SW480 (cell line): ENCODE results near the gene UBR4.
A peak's percentile ranks its signal among the peaks of the same experiment; 100 is the strongest.

ENCODE experiments used
- DNase-seq: peaks from one replicate; pipeline ENCODE4 v3.0.0-alpha.2; 2016; ENCODE audit warnings: low spot score

UBR4 gene

DNA sequence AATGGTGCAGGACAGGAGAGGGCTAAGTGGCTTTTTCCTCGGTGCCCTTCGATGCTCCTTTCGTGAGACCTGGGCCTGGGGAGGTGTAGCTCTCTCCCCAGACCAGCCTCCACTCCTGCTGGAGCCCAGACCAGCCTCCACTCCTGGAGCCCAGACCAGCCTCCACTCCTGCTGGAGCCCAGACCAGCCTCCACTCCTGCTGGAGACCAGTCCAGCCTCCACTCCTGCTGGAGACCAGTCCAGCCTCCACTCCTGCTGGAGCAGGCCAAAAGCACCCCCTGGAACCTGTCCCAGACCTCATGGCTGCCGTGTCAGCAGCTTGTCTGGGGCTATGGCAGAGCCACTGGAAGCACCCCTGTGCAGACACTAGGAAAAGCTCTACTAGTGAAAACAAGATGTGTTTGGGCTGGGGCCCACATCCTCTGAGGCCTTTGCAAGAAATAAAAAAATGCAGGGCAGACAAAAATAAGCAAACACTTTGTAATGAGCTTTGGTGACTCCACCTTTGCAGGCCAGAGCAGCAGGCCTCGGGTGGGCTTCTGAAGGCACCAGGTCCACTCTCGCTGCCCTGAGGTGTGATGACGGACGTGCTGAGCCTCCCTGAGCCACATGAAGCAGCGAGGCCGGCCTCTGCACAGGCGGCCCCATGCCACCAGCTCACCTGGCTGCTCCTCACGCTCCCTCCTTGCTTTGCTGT lies 137.6 kb downstream of the UBR4 start:
- DNase-seq: no peak

DNA sequence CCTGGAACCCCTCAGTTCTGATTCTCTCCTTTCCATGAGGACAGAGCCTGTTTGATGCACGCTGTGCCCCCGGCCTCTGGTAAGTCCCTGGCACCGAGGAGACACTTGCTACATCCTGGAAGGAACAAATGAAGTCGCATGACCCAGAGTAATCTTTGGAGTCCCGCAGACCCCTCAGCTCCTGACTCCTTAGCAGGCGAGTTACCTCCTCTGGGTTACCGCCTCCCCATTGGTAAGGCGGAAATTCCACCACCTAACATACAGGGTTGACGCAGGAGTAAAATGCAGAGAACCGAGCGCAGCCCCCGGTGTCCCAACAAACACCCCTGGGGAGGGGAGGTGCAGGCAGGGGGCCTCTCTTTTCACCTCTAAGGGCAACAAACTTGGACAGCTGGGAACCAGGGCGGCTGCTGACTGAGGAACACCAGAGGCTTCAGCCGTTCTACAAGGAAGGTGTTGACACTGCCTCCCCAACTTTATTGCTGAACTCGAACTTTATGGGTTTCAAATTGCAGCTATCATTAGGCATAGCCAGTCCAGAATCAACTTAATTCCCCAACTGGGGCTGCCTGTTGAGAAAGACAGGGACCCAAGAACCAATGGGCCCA lies 138.3 kb downstream of the UBR4 start:
- DNase-seq: no peak

DNA sequence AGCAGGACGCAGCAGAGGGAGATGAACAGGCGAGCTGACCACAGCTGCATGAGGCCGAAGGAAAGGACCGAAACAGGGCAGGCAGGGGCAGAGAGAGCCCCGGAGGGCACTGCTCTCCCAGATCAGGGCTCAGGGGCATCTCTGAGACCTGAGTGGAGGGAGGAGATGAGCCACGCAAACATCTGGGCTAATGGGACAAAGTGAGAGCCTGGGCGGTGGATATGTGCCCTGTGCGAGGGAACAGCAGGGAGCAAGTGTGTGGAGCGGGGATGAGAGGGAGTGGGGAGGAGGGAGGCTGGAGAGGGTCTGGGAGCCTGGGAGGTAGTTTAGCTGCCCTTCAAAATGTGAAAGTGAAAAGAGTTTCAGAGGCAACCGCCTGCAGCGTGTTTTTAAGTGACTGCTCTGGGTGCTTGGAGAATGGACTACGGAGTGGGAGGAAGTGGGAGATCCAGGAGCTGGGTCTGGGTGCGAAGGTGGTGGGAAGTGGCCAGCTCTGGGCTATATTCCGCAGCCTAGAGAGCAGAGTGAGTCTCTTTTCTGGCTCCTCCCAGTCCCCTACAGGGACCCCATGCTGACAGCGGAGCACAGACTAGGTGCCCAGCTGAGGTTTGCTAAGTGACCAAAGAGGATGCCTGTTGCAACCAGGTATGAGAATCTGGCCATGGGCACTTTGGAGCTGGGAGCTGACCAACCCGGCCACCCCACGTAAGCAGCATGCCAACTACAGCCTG lies 139.0 kb downstream of the UBR4 start:
- DNase-seq: no peak

DNA sequence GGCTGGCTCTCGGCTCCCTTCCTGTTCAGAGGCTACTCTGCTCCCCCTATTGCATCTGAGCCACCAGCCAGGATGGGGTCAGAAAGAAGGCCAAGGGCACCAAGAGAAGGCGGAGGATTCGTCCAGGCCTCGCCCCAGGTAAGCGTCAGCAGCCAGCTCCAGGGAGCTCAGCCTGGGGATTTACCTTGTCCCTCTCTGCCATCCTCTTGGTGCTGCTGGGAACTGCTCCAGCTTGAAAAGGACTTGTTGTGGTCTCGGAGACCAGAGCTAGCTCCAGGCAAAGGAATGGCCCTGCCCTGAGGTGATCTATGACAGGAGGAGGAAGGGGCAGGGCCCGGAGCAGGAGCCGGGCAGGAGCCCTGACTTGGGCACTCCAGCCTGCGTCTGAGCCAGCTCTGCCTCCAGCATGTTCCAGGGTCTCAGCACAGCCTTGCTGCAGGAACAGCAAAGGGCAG lies 139.8 kb downstream of the UBR4 start:
- DNase-seq: no peak

DNA sequence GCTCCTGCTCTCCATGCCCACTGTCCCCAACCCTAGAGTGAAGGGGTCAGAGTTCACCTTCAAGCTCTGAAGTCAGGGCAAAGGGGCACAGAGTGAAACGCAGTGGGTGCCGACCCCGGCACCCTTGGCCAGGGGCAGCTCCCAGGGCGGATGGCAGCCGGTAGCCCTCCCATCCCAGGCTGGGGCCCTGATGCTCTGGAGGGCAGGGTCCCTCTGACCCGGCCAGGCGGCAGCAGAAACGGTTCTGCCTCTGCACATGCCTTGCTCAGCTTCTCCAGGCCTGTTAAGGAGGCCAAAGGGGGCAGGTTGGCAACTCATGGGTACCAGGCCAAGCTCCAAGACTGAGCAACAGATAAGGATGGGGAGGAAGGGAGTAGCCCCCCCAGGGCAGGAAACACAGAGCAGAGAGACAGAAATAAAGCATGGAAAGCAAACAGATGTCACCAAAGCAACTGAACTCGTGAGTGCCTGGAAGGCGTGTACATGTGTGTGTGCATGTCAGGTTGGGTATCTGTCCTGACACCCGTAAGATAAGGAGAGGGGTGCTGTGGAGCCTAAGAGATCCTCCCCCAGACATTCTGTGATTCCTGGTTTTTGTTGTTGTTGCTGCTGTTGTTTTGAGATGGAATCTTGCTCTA lies 141.3 kb downstream of the UBR4 start:
- DNase-seq: no peak

DNA sequence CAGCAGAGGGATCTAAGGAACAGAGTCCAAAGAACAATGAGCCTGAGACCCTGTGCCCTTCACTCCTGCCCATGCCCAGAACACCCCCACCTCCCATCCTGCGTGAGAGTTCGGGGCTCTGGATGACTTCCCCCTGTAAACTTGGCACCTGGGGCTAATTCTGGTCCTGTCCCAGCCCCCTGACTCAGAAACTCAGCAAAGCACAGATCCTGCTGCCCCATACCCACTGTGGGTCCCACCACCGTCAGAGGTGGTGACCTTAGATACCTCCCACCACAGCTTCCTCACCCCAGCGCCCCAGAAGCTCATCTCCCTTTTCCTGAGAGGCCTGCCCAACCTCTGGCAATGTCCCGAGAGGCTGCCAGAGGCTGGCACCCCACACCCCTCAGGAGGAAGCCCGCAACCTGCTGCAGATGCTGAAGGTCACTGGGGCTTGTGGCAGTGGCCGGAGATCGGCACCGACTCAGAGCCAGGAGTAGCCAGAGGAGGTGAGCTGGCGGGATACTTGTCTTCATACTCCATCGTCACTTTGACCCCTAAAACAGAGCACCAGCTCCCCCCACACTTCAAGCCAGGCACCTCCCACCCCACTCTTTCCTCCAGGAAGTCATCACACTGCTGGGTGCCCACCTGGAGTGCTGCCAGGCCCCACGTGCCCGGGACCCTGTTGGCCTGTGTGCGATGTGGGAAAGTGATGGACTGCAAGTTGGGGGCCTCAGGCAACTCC lies 142.0 kb downstream of the UBR4 start:
- no peak for DNase-seq

DNA sequence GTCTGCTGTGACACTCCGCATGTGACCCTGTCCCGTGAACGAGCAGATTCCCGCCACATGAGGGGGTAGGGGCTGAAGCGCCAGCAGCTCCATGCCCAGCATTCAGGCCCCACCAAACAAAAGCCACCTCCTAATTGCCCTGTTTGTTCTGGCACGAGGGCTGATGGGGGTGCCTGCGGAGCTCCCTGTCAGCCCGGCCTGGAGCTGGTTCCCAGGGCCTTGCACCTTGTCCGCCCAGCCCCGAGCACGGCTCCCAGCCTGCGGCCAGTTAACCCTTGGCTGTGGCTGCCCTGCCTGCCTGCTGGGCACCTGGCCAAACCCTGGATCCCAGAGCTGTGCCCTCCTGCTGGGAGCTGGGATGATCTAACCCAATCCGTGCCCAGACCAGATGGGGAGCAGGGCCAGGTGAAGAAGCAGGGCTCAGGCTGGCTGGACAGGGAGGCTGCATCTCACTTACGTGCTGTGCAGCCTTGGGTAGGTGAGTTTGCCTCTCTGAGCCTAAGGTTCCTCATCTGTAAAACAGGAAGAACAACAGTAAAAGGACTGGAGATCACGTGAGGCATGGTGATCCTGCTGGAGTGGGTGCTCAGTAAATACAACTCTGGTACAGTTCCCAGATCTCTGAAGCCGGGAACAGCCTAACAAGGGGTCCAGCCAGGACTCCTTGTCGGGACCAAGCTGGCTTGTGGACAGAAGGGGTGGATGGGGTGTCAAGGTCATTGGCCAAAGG lies 142.7 kb downstream of the UBR4 start:
- peak; percentile 60 for DNase-seq

DNA sequence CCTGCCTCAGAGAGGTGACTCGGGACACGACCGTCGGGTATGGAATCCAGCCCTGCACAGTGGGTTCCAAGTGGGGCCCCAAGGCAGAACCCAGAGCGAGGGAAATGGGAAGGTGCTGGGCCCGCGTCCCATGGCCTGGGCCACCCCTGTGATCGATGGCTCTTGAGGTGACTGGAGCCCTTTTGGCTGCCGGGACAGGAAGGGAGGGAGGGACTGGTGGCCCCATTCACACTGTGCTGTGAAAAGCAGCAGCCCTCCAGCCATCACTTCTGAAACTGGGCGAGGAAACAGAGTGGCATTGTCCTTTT lies 143.2 kb downstream of the UBR4 start:
- no peak for DNase-seq

DNA sequence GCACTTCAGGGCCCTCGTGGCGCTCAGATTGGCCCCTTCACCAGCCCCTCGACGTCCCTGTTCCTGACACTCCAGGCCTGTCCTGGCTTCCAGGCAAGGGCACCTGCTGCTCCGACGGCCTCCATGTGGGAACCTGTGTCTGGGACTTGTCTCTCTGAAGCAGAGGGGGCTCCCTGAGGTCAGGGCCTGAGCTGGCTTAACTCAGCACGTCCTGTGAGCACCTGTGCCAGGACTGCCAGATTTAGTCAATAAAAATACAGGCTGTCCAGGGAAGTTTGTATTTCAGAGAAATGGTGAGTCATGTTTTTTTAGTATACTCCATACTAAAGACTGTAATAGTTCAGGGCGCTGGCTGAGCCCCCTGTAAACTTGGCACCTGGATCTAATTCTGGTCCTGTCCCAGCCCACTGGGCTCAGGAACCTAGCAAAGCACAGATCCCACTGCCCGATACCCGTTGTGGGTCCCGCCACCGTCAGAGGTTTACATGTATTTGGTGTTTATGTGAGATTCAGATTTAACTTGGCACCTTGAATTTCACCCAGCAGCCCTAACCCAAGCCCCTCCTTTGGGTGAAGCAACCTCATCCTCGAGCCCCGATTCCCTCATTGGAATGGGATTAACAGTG lies 143.7 kb downstream of the UBR4 start:
- DNase-seq: no peak

DNA sequence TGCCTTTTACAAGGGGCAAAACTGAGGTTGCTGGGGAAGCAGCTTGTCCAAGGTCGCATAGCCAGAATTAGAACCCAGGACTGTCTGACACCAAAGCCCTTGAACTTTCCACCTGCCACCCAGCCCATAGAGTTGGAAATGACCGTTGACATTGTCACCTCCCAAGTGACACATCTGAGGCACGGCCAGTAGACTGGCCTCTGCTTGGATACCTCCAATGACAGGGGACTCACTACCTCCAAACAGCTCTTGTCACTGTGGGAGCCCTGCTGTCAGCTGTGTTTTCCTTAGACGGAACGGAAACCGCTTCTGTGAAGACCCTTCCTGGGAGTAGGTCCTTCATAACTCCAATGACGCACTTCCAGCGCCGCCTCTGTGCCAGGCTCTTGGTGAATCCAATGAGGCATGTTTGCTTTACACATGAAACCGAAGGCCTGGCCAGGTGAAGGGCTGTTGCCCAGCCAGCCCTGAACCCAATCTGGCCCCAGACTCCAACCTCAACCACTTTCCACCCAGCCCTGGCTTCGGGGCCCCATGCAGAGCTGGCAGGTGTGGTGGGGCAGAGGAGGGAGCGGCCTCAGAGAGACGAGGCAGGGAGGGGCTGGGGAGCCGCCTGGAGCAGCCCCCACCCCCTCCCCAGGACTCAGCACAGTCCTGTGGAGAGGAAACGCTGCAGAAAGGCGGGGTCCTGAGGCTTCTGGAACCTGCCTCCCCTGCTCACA lies 144.4 kb downstream of the UBR4 start:
- no peak for DNase-seq

DNA sequence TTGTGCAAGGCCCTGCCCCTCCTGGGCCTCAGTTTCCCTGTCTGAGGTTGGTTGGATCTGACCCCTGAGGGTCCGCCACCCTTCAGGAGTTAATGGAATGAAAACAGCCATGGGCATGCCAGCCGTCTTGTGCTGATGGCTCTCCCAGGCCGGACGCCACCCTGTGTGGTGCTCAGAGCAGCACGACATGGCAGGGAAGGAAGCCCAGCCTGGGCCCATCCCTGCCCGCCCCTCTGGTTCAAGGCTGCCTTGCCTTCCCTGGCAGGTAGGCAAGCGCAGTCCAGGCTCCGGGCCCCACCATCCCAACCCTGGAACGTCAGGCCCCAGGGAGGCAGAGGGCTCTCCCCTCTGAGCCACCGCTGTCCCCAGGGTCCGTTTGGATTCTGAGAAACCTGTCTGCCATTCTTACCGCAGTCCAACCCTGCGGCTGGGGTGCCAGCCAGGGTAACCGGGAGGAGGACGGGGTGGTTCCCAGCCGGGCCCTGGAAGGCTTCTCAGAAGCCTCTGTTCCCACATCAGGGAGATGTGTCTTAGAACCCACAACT lies 145.1 kb downstream of the UBR4 start:
- no peak for DNase-seq

DNA sequence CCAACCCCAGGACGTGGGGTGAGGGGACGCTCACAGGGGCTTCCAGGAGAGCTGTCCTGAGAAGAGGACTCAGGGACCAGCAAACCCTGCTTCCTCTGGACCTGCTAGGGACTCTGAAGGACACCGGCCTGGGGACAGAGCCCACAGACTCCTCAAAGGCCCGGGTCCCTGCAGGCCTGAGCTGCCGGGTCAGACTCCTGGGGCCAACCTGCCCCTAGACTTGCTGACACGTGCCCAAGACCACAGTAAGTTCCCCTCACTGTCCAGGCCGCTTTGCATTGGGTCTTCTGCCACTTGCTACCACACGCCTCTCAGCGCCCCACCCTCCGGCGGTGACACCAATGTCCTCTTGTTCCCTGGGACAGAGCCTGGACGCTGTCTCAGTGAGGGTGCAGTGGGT lies 146.9 kb downstream of the UBR4 start:
- no peak for DNase-seq

DNA sequence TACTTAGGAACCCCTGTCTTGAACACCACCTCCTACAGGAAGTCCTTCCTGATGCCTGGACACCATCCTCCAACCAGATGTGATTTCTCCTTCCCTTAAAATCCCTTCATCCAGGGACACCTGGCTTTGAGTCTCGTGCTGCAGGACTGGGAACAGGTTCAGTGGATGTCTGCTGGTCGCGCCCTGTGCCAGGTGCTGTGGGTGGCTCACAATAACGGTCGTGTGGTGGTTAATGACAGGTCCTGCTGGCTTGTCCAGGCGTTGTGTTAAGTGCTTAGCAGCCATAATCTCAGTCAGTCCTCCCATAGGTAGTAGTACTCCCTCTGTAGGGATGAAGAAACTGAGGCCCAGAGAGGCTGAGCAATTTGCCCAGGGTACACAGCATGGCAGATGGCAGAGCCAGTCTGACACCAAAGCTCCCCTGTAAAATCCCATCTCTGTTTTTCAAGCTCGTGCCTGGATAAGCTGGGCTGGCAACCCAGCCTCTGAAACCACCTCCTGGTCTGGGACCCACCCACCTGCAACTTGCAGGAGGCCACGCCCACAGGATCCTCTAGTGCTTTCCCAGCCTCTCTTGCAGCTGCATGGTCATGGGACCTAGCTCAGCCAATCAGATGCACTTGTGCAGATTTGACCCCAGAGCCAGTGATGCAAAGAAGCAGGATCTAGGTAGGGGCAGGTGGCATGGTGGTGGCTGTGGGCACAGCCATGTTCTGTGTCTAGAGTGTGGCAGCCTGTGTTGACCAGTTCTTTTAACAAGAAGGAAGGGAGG lies 147.6 kb downstream of the UBR4 start:
- peak; percentile 28 for DNase-seq

DNA sequence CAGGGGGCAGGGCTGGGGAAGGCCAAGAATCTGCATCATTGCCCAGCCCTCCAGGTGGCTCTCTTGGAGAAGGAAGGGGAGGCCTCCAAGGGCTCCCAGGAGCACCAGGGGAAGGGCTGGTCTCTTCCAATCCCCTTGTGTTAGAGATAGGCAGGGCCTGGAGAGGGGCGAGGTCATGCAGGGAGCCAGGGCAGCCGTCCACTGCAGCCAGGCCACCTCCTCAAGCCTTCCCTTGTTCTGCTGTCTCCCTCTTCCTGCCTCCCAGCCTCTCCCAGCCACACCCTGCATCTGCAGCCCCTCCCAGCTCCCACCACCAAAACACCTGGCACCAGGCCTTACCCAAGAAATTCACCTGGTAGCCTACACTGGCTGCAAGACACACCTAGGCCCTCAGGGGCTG lies 148.3 kb downstream of the UBR4 start:
- DNase-seq: peak; percentile 39

DNA sequence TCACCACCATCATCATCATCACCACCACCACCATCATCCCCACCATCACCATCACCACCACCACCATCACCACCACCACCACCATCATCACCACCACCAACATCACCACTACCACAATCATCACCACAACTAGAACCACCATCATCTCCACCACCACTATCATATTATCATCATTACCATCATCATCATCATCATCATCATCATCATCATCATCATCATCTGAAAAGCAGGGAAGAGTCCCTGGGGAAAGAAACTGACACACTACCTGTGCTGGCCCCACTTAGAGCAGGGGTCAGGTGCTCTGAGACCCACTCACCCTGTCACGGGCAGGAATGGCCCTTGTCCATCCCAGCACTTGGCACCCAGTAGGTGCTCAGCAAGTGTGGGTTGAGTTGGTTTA lies 148.7 kb downstream of the UBR4 start:
- DNase-seq: no peak

DNA sequence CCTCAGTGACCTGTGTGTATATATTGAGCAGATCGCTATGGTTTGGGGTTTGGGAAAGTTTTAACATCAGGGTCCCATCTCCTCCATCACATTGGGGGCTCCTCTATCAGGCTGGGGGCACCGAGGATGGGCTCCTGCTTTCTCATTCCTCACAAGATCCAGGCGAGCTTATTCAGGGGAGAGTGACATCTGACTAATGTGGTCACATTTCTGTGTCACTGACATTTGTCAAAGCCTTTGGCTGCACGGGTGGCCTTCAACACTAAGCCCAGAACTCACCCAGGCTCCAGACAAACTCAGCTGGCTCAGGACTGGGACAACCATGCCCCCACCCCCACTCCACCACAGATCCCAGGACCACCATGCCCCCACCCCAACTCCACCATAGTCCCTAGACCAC lies 150.3 kb downstream of the UBR4 start:
- DNase-seq: no peak

DNA sequence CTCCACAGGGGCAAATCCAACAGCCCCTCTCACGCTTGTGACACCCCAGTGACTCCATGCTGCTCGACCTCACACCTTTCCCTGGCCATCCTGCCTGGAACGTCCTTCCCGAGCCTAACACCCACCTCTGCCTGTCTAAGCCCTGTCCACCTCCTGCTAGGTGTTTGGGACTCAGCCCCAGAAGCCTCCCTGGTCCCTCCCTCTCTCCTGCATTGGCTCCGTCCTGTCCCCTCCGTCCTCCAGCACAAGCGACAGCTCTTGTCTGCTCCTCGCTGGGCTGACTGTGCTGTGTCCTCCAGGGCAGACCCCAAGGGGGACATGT lies 151.6 kb downstream of the UBR4 start:
- DNase-seq: no peak

DNA sequence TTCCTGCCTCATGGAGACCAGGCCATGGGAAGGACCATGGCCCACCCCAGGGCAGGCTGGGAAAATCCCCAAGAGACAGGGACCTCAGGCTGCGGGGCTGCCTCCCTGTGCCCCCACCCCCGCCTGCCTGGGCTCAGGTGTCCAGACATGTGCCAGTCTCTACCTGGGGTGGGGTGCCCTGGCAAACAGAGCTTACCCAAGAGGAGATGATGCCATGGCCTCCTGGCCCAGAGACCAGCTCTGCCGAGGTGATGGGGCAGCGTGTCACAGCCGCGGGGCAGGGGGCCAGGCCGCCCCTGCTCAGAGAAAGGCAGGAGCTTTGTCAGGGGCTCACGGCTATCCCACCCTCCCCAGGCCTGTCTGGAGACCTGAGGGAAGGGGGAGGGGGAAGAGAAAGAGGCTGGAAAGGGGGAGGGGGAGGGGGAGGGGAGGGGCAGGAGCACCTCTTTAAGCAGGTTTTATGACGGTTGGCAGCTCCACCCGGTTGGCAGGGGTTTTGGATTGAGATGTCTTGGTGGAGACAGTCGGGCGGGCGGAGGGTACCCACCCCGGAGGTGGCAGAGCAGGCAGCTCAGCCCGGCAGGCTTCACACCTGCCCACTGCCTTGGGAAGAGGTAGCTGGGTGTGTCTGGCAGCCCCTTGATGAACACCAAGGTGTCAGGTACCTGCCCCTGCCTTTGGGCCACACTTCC lies 152.1 kb downstream of the UBR4 start:
- DNase-seq: no peak

DNA sequence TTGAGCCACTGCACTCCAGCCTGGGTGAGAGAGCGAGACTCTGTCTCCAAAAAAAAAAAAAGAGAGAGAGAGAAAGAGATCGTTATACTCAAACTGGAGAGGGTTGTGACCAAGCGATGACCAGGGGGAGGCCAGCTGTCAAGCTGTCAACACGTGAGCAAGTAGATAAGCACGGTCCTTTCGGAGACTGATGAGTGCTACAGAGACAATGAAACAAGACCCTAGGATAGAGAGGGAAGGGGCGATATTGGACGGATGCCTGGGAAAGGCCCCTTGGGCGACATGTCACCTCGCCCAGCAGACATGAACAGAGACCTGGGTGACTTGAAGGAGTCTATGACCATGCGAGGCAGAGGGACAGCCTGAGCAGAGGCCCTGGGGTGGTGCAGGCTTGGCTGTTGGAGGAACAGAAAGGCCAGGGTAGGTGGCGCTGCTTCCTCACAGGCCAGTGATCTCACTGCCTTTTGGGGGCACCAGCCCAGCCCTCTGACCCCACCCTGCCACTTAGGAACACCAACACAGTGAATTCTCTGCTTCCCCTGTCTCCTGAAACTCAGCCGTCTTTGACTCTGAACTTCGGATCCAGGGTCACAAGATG lies 152.8 kb downstream of the UBR4 start:
- DNase-seq: no peak
